ENCODE results near the gene SUPT7L.
A peak's percentile ranks its signal among the peaks of the same experiment; 100 is the strongest.
"Not testable (repeated sequence)": the region's sequence is repeated elsewhere in the genome, so short reads cannot be mapped to it uniquely, and the experiment has no call there.

SUPT7L gene

GRCh38 chr2:27685577-27685976 is 22.2 kb upstream of the SUPT7L start:
- DNase-seq (ENCODE audit: low read depth) = no peak

- DNase-seq (ENCODE audit: low read depth) = not testable (repeated sequence)
Observed at GRCh38 chr2:27685006-27685405, 21.6 kb upstream of the SUPT7L start.

- DNase-seq (ENCODE audit: low read depth) = peak; percentile 88
Observed at GRCh38 chr2:27683390-27684071, 20.1 kb upstream of the SUPT7L start.

- not testable (repeated sequence) for DNase-seq (ENCODE audit: low read depth)
Observed at GRCh38 chr2:27682334-27682771, 18.9 kb upstream of the SUPT7L start.

GRCh38 chr2:27681841-27682240 is 18.4 kb upstream of the SUPT7L start:
- no peak for DNase-seq (ENCODE audit: low read depth)

- no peak for DNase-seq (ENCODE audit: low read depth)
Observed at GRCh38 chr2:27680571-27680970, 17.2 kb upstream of the SUPT7L start.

GRCh38 chr2:27672723-27673486 is 9.5 kb upstream of the SUPT7L start:
- no peak for DNase-seq (ENCODE audit: low read depth)

GRCh38 chr2:27671235-27671634 is 7.8 kb upstream of the SUPT7L start:
- DNase-seq (ENCODE audit: low read depth) = no peak

- DNase-seq (ENCODE audit: low read depth) = no peak
Observed at GRCh38 chr2:27667446-27667845, 4.0 kb upstream of the SUPT7L start.

- no peak for DNase-seq (ENCODE audit: low read depth)
Observed at GRCh38 chr2:27664622-27665363, 1.4 kb upstream of the SUPT7L start.

- DNase-seq (ENCODE audit: low read depth) = no peak
Observed at GRCh38 chr2:27664154-27664574, 750 bp upstream of the SUPT7L start.

GRCh38 chr2:27661371-27661770 is 2.0 kb downstream of the SUPT7L start:
- DNase-seq (ENCODE audit: low read depth) = no peak

- DNase-seq (ENCODE audit: low read depth) = no peak
Observed at GRCh38 chr2:27655155-27655951, 8.1 kb downstream of the SUPT7L start.

GRCh38 chr2:27653397-27653796 is 10.0 kb downstream of the SUPT7L start:
- no peak for DNase-seq (ENCODE audit: low read depth)

- no peak for DNase-seq (ENCODE audit: low read depth)
Observed at GRCh38 chr2:27652790-27653189, 10.6 kb downstream of the SUPT7L start.

GRCh38 chr2:27652341-27652740 is 11.1 kb downstream of the SUPT7L start:
- DNase-seq (ENCODE audit: low read depth) = no peak

- no peak for DNase-seq (ENCODE audit: low read depth)
Observed at GRCh38 chr2:27651056-27651455, 12.4 kb downstream of the SUPT7L start.

GRCh38 chr2:27647737-27648136 is 15.7 kb downstream of the SUPT7L start:
- no peak for DNase-seq (ENCODE audit: low read depth)

- DNase-seq (ENCODE audit: low read depth) = no peak
Observed at GRCh38 chr2:27647289-27647688, 16.1 kb downstream of the SUPT7L start.

GRCh38 chr2:27645197-27645596 is 18.2 kb downstream of the SUPT7L start:
- no peak for DNase-seq (ENCODE audit: low read depth)

- DNase-seq (ENCODE audit: low read depth) = no peak
Observed at GRCh38 chr2:27640722-27641245, 22.6 kb downstream of the SUPT7L start.

GRCh38 chr2:27638709-27639108 is 24.7 kb downstream of the SUPT7L start:
- DNase-seq (ENCODE audit: low read depth) = no peak

Data from HS-27A (cell line).